SW480 (cell line): ENCODE measurements around the gene UBLCP1.
A peak's percentile ranks its signal among the peaks of the same experiment; 100 is the strongest.
"Not testable (repeated sequence)": the region's sequence is repeated elsewhere in the genome, so short reads cannot be mapped to it uniquely, and the experiment has no call there.

Experiments
- DNase-seq: peaks from one replicate; pipeline ENCODE4 v3.0.0-alpha.2; 2016; ENCODE audit warnings: low spot score

UBLCP1 gene

DNA sequence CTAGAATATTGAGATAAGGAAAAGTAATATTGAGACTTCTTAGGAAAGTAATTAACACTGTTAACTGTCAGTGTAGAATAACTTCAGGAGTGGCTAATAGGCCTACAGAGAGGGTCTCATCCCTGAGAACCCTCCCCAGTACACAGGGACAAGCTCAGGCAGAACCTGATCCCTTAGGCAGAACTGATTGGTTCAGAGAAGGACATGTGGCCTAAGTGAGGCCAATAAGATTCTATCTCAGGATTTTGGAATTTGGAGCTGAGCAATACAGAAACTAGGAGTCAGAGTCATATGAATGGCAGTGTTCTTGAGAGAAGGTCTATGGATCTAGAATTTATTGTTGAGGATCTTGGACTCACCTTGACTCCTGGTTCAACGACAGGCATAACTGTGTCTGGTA, 10.9 kb upstream of the UBLCP1 start:
- DNase-seq = no peak

DNA sequence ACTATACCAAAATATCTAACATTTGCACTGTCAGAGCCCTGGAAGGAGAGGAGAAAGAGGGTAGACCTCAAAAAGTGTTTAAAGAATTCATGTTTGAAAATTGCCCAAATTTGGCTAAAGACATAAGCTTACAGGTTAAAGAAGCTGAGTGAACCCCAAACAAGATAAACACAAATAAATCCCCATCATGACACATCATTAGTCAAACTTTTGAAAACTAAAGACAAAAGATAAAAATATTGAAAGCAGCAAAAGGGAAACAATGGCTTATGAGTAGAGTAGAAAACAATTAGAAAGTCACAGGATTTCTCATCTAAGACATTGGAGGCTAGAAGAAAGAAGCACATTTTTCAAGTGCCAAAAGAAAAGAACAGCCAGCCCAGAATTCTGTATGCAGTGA, 6.1 kb upstream of the UBLCP1 start:
- DNase-seq = no peak

DNA sequence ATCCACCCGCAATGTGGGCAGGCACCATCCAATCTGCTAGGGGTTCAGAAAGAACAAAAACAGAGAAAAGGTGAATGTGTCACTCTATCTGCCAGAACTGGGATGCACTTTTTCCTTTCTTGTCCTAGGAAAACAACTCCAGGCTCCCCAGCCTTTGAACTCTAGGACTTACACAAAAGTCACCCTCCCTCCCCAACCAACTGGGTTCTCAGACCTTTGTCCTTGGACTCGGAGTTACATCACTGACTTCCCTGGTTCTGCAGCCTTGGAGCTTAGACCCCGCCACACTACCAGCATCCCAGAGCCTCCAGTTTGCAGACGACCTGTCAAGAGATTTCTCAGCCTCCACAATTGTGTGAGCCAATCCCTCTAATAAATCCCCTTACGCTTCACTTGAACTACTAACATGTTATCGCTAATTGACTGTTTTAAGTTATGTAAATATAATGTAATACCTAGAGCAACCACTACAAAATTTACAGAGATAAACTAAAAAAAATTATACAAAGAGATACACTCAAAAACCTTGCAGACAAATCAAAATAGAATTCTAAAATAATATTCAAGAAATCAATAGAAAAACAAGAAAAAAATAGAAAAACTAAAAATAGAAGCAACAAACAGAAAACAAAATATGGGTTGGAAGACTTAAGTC, 5.3 kb upstream of the UBLCP1 start:
- no peak for DNase-seq

DNA sequence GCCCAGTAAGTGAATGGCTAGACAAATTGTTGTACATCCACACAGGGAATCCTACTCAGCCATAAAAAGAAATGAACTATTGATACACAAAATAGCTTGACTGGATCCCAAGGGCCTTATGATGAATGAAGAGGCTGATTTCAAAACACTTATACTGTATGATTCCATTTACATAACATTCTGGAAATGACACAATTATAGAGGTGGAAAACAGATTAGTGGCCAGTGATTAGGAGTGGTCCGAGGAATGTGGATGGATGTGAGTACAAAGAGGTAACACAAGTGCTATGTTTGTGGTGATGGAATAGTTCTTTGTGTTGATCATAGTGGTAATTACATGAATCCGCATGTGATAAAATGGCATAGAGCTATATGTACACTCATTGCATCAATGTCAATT, 4.7 kb upstream of the UBLCP1 start:
- DNase-seq = no peak

DNA sequence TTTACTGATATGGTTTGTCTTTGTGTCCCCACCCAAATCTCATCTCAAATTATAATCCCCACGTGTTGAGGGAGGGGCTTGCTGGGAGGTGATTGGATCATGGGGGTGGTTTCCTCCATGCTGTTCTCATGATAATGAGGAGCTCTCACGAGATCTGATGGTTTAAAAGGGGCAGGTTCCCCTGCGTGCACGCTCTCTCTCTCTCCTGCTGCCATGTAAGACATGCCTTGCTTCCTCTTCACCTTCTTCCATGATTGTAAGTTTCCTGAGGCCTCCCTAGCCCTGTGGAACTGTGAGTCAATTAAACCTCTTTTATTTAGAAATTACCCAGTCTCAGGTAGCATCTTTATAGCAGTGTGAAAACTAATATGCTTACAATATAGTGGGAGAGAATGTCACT, 2.9 kb upstream of the UBLCP1 start:
- DNase-seq = not testable (repeated sequence)

DNA sequence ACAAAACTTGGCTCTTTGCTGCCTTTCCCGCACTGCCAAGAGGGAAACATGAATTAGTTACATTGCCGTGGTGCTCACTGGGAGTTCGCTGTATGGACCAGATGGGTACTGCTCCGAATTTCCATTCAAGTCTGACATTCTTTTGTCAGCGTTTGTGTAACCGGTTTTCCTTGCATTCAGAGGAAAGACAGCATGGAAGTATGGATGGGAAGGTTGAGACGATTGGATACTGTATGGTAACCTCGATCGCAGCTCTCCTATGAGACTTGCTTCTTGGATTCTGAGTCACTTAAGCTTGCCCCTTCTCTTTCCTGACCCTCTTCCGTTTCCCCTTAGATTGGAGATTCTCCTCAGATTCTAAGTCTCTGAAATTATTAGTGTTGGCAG, 625 bp upstream of the UBLCP1 start:
- DNase-seq = peak; percentile 56

DNA sequence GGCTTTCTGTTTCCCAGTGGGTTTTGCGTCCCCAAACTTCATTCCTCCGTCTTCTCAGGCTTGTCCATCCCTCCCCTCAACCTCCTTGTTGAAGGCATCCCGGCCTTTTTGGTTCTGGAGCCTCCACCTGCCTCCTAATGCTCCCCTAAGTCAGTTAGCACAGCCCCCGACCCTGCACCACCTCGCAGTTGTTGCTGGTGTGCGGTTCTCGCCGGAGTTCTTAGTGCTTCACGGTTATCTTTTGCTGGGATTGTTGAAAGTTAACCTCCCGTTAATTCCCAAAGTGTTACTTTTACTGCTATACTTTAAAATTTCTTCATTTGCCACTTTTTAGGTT, 447 bp downstream of the UBLCP1 start:
- DNase-seq = peak; percentile 8

DNA sequence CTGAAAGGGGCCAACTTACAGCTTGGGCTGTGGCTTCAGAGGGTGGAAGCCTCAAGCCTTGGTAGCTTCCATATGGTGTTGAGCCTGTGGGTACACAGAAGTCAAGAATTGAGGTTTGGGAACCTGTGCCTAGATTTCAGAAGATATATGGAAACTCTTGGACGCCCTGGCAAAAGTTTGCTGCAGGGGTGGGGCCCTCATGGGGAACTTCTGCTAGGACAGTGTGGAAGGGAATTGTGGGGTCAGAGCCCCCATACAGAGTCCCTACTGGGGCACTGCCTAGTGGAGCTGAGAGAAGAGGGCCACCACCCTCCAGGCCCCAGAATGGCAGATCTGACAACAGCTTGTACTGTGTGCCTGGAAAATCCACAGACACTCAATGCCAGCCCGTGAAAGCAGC, 3.7 kb downstream of the UBLCP1 start:
- DNase-seq = not testable (repeated sequence)

DNA sequence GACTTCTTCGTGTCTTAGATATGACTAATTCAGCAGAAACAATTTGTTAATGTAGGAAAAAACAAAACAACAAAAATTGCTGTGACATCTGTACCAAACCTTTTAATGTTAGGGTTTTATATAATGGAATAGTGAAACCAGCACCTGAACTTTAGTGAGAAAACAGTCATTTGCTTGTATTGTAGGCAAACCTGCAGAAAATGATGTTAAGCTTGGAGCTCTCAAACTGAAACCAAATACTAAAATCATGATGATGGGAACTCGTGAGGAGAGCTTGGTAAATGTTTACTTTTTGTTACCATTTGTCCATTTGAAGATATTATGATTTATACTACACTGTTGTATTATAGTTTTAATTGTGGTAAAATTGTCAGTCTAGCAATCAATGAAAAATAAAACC, 6.6 kb downstream of the UBLCP1 start:
- DNase-seq = no peak

DNA sequence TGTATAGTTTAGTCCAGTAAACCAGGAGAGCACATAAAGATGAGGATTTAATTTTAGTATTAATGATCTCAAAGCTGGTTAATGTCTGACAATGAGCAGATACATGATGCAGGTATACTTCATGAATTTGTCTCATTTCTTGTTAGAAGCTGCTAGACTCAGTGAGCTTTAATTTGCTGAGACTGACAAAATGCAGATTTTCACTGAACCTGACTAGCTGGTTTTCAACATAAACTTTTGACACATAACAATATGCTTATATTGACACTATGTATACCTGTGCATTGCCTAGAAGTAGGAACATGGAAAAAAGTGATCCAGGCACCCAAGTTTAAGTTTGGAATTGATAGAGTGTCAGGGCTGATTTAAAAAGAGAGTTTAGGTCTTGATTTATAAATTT, 10.8 kb downstream of the UBLCP1 start:
- DNase-seq = no peak

DNA sequence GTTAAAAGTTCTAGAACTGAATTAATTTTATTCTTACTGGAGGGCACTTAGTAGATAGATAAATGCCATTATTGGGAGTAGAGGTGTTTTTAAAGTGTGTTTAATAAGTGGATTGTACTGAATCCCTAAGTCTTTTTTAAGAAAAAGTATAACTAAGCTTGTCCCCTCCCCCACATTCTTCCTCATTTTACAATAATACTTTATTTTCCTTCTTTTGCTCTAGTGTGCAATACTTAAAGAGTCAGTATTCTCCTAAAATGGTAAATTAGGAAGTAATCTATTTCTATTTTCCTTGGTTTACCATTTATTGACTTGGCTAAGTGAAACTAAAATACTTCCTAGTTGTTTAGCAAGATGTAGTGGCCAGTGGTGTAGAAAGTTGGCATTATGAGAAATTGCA, 11.6 kb downstream of the UBLCP1 start:
- DNase-seq = no peak

DNA sequence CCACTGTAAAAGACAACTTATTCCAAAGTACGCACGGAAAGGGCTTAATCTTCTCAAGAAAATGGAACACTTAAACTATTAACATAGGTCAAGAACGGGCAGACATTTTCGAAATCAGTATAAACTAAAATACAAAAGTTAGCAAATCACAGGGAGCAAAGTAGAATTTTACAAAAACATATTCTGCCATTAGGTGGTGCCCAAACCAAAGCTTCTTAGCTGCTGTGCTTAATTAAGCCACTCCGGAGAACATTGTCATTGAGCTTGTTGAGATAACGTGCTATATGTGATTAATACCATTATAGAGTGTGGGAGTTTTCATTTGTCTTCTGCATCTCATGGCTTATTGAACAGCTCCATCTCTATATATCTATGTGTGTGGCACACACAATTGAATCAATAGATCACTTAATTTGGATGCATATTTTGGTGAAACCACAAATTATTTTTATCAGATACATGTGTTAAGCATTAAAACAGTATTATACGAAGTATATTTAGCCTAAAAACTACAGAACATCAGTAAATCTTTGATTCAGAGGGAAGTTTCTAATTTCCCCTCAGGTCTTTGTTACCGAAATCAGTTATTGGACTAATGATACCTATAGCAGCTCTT, 23.4 kb downstream of the UBLCP1 start:
- peak; percentile 68 for DNase-seq

DNA sequence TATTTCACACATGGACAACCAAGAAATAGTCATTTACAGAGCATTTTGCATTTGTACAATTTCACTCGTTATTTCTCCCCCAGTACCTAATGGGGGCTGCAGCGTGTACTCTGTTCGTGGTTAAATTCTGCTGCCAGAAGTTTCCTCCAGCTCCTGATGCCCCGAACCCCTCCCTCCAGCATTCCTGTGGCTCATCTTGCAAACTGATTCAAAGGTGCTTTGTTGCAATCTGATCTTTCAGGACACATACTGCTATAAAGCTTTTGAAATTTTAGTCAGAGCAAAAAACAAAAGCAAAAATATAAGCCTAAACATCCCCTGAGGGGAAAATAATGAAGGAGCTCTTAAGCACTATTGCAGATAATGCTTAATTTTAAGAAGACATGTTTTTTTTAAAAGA, 27.7 kb downstream of the UBLCP1 start:
- DNase-seq = no peak

DNA sequence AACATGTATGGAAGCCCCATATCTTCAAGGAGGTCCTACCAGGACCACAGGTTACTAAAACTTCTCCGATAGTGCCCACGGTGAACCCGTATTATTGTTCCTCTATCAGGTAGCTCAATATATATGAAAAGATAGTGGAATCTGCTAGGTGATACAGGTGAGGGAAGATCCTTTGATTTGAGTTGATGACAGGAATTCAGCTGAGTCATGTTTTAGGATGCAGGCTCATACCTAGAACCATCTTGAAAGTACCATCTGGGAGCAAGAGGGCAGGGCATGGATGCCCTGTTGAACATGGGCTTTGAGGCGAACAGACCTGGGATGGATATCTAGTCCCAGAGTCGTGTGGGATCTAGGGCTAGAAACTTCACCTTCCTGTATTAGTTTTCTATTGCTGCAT, 31.8 kb downstream of the UBLCP1 start:
- DNase-seq = no peak

DNA sequence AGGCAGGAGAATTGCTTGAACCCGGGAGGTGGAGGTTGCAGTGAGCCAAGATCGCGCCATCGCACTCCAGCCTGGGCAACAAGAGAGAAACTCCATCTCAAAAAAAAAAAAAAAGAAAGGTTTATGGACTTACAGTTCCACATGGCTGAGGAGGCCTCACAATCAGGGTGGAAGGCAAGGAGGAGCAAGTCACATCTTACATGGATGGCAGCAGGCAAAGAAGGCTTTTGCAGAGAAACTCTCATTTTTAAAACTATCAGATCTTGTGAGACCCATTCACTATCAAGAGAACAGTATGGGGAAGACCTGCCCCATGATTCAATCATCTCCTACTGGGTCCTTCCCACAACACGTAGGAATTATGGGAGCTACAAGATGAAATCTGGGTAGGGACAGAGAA, 34.2 kb downstream of the UBLCP1 start:
- not testable (repeated sequence) for DNase-seq

DNA sequence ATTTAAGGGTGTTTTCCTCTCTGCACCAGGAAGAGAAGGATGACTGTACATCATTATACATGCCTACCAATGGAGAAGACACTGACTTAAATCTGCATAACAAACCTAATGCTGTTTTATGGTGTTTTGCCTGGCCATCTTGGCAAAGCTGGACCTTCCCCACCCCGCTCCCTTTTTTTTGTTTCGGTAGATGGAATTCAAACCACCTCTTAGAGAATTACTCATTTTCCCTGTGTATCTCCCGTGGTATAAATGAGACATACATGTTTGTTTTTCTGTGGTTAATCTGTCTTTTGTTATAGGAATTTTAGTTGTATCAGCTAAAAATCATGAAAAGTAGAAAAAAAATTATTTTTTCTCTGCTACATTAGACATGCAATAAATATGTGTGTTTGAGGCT, 38.4 kb downstream of the UBLCP1 start:
- DNase-seq = no peak

DNA sequence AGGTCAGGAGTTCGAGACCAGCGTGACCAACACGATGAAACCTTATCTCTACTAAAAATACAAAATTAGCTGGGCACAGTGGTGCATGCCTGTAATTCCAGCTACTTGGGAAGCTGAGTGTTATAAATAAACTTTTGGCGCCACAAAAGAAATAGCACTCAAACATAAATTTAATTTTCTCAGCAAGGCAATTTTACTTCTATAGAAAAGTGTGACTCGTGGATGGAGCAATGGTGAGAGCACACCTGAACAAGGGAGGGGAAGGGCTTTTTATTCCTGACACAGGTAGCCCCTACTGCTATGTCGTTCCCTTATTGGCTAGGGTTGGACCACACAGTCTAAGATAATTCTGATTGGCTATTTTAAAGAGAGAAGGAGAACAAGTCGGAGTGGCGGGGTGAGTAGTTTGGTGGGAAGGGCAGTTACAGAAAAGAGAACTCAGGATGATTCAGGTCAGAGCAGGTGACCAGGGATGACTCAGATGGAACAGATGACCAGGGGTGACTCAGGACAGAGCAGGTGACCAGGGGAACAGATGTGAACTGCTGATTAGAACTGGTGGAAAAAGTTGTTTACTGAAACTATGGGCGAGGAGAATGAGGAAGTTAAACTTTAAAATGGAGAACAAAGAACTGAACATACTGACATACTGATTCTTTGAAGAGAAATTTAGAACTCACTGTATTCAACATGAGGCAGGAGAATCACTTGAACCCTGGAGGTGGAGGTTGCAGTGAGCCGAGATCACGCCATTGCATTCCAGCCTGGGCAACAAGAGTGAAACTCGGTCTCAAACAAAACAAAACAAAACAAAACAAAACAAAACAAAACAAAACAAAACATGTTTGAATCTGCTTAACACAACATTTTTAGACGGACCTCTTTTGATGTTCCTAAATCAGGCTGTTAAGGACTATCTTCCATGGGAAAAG, 39.1 kb downstream of the UBLCP1 start:
- DNase-seq = peak; percentile 20

DNA sequence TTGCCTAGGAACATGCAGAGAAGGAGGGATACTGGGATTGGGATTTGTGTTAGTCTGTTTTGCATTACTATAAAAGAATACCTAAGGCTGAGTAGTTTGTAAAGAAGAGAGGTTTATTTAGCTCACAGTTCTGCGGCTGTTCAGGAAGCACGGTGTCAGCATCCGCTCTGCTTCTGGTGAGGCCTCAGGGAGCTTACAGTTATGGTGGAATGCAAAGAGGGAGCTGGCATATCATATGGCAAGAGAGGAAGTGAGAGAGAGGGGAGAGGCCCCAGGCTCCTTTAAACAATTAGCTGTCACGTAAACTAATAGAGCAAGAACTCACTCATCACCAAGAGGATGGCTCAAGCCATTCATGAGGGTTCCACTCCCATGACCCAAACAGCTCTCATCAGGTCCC, 40.2 kb downstream of the UBLCP1 start:
- DNase-seq = no peak

DNA sequence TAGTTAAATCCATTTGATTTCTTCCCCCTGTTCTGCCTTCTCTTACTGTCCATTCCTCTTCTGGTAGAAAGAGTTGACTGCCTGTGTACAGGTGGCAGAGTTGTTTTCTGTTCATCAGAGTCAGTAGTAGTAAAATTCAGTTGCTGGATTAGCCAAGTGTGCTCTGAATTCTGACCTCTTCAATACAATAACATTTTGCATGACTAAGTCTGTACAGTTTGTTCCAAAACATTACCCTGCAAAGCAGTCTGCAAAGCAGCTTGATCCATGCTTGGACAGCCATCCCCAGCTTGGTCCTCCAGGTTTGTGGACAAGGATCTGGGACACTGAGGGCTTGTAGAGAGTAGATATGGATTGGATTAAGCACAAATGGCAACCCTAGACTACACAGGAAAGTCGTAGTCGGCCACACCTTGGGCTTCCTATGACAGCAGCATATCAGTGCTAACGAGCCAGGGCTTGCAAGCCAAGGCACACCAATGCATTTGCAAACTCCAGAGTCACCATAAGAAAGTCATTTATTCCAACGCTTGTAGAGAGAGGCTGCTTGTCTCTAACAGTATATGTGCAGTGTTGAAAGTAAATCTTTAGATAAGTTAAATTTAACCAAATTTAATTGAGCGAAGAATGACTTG, 42.0 kb downstream of the UBLCP1 start:
- no peak for DNase-seq

DNA sequence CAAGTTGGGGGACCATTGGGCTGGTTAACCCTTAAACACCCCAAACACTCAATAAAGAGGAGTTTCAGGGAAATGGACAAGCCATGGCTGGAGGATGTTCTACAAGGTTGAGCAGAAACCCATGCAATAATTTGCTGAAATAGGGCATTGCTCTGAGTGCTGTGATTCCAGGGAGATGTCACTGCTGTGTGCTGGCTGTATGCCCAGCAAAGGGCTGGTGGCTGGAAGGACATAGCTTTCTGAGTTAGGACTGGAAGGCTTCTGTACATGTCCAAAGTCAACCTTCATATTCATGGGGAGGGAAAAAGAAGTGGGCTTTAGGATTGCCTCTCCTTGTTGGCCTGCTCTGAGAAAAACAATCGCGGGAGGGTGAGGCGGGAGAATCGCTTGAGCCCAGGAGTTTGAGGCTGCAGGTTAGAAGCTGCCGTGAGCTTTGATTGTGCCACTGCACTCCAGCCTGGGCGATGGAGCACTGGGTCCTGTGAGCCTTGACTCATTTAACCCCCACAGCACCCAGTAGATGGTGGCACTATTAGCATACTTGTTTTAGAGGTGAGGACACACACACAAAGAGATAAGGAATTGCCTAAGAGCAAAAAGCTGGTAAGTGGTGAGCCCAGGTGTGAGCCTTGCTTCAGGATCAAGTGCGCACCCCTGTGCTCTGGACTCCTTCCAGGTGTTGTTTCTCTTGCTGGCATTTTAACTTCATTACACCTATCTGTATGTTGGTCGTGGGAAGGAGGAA, 46.8 kb downstream of the UBLCP1 start:
- no peak for DNase-seq

DNA sequence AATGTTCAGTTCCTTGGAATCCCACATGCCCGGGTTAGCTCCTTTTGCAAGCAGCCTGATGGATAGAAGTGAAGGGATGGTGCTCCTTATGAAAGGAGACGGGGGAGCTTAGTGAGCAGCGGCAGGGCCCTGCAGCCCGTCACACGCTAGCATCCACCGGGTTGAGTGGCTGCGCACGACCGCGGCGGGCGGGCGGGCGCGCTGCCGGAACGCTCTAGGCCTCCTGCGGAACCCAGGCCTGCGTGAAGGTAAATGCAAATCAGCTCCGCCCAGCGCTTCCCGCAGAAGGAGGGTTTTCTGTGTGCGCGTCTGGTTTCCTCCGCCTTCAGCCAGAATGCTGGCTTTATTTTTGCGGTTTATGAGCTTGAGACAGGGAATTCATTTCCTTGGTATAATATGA, 47.4 kb downstream of the UBLCP1 start:
- peak; percentile 46 for DNase-seq

DNA sequence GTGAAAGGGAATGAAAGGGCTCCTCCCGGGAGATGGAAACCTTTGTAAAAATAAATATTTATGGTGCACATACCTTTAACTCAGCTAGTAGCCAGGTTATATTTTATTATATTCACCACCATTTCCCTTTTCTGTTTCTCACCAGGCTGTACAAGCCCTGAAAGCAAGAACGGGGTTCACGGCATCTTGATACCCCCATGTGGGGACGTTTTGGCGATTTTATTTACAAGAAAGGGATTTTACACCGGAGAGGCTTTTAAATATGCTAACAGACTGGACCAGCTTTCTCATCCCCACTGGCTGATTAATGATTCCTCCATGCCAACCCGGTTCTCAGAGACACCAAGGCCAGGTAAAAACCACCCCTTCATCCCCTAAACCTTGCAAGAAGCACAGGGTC, 48.0 kb downstream of the UBLCP1 start:
- DNase-seq = no peak
